Hematopoietic multipotent progenitor cell treated with erythropoietin and hydrocortisone succinate and interleukin-3 and kit ligand, for 8 days (in vitro differentiated cells): ENCODE results near the gene HS3ST6.
"Not testable (repeated sequence)": the region's sequence is repeated elsewhere in the genome, so short reads cannot be mapped to it uniquely, and the experiment has no call there.

Experiments used
- DNase-seq: peaks from one replicate; pipeline ENCODE4 v3.0.0-alpha.2; 2015

The HS3ST6 gene

DNA sequence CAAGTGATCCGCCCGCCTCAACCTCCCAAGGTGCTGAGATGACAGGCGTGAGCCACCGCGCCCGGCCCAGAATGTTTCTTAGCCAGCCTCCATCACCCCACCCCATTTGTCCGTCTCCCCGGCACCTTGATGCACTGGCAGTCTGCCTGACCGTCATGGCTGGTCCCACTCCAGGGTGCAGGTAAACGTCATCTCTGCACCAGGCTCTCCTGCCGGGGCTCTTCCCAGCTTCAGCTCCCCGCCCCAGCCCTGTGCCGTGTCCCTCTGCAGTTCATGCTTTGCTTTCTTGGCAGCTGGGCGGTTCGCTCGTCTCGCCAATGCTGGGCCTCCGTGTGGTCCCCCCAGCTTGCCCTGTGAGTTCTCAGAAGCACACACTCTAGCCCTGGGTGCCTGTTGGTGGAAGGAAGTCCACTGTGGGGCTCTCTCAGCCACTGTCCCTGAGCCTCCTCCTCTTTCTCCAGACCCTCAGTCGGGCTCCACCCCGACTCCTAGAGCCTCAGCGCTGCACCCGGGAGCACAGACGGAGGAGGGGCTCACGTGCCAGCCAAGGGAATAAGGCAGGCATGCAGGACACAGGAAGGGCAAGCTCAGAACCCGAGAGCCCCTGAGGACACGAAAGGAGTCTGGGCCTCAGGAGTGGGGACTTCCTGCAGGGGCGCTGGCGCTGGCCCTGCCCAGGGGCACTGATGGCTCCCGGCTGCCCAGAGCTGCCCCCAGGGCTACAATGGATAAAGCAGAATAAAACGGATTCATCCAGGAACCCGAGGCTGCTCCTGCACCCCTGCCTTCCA is 12.0 kb downstream of the HS3ST6 start:
- no peak for DNase-seq

DNA sequence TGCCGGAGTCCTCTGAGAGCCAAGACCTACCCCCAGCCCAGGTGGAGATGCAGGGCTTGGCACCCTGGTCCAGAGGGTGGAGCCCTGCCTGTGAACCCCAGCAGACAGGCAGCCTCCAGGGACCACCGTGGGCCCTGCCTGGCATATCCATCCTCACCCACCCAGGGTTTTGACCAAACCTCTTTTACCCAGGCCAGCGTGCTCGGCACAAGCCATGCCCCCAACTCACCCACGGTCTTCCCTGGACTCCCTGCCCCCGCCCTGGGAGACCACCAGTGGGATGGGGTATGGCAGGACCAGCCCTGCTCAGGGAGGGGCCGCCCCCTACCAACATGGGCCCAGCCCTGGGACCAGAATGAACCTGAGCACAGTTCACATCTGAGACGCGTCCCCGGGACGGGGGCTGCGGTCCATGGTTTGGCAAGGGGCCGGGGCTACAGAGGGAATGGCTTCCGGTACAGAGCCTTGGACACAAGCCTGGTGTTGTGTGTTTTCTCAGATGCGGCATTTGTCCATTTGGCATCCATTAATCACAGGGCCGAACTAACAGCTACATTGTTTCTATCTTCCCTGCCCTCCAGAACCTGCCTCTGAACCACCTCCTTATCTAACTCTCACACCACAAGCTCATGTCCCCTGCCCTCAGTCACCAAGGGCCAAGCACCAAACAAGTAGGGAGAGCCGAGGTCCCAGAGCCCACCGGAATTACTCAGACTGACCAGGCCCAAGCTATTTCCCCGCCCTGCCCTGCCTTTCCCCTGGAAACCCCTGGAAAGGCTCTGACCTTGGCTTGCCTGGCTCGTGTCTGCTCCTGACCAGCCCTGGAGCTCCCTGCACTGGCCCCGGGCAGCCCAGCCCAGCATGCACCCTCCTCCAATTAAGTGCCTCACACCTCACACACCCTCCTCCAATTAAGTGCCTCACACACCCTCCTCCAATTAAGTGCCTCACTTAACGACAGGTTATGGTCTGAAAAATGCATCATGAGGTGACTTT is 14.1 kb downstream of the HS3ST6 start:
- DNase-seq: no peak

DNA sequence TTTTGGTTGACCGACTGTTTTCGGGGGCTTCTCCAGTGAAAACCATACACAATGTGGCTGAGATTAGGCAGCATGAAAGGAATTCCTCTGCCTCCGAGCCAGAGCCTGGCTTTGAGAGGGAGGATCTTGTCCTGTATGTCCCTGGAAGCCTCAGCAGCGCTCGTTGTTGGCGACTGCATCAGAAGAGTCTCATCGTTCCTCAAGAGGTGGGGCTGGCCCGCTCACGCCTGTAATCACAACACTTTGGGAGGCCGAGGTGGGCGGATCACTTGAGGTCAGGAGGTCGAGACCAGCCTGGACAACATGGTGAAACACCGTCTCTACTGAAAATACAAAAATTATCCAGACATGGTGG is 15.0 kb downstream of the HS3ST6 start:
- DNase-seq: no peak

DNA sequence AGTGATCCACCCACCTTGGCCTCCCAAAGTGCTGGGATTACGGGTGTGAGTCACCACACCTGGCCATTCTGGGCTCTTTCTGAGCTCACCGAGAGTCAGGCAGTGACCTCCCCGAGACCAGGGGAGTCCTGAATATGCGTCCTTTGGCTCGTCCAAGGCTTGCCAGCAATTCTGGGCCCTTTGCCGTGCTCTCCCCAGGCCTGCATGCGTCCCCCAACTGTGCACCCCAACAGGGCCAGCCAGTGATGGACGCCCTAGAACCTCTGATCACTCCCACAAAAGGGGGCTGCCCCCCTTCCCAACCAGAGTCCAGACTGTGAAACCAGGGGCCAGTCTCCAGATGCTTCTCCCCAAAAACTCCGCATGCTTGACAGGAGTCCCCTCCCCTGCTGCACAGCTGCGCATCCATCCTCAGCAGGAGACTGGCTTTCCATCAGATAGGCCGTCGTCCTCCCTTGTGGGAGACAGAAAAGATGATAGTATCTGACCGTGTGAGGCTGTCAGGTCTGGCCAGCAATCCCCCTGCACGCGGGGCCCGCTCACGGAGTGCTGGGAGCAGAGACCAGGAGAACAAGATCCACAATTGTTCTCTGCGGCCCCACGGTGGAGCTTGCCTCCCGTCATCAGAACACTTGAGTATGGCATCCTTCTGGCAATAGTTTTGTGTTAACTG is 15.5 kb downstream of the HS3ST6 start:
- no peak for DNase-seq

DNA sequence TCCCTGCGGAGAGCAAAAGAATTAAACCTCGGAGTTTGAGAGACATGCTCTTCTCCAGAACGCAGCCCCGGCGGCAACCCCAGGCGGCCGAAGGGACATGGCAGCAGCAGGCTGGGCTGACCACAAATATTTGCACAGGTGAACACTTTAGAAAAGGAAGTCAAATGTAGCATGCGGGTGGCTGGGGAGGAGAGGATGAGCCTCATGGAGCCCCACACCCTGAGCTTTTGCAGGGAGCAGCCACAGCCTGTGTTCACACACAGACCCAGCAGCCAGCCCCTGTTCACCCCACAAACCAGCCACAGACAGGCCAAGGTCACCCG is 17.8 kb downstream of the HS3ST6 start:
- DNase-seq: no peak

DNA sequence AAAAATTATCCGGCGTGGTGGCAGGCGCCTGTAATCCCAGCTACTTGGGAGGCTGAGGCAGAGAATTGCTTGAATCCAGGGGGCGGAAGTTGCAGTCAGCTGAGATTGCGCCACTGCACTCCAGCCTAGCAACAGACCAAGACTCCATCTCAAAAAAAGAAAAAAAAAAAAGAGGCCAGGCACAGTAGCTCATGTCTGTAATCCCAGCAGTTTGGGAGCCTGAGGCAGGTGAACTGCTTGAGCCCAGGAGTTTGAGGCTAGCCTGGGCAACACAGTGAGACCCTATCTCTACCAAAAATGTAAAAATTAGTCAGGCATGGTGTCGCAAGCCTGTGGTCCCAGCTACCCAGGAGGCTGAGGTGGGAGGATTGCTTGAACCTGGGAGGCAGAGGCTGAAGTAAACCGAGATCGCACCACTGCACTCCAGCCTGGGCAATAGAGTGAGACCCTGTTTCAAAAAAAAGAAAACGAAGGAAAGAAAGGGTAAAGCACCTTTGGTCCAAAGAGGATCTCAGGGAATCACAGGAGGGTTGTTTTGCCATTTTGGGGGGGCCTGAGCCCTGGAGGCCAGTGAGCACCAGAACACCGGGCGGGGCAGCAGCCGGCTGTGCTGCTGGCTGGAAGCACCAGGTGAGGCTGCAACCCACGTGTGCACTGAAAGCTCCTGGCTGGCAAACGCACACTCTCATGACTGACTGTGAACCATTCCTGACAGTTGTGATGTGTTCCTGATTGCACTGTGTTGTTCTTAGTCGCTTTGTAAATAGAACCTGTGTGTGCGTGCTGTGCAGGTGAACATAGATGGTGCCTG is 18.4 kb downstream of the HS3ST6 start:
- DNase-seq: no peak

DNA sequence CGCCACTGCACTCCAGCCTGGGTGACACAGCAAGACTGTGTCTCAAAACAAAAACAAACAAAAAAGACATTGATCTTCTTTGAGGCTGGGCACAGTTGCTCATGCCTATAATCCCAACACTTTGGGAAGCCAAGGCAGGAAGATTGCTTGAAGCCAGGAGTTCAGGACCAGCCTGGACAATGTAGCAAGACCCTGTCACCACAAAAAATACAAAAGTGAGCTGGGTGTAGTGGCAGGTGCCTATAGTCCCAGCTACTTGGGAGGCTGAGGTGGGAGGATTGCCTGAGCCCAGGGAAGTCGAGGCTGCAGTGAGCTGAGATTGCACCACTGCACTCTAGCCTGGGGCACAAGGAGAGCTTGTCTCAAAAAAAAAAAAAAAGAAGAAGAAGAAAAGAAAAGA is 20.5 kb downstream of the HS3ST6 start:
- DNase-seq: not testable (repeated sequence)

DNA sequence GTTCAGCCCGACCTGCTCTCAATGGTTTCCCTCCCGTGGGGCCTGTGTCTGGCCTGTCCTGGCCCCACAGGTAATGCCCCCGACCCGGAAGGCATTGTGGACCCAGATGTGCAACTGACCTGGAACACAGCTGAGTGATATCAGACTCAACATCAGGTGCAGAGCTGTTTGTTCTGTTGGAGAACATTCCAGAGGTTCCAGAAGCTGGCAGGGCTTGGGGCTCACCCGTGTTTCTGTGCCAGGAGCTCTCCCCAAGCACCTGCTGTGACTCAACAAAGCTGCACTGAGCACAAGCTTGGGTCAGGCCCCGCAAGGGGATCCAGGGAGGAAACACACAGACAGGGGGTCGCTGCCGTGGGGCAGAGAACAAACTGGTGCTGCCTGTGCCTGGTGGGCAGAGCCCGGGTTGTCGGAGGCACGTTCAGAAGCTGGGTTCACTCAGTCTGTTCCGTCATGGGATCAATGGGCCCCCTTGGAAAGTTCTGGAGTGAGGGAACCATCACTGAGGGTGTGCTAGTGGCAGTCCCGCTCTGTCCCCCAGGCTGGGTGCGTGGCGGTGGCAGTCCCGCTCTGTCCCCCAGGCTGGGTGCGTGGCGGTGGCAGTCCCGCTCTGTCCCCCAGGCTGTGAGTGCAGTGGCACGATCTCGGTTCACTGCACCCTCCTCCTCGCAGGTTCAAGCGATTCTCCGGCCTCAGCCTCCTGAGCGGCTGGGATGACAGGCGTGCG is 22.1 kb downstream of the HS3ST6 start:
- no peak for DNase-seq

DNA sequence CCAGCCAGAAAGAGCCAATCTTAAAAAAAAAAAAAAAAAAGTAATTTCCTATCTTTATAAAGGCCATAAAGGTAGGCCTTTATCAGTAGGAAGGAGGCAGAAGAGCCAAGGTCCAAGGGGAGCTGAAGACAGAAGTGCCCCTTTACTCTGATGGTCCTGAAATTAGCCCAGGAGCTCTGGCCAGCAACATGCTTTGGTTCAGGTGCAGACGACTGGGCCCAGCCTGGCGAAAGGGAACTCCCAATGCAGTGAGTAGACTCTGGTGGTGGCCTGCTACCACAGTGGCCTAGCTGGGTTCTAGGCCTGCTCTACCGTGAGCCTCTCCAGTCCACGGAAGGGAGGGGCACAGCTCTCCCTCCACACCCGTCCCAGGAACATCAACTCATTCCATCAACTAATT is 23.1 kb downstream of the HS3ST6 start:
- no peak for DNase-seq

DNA sequence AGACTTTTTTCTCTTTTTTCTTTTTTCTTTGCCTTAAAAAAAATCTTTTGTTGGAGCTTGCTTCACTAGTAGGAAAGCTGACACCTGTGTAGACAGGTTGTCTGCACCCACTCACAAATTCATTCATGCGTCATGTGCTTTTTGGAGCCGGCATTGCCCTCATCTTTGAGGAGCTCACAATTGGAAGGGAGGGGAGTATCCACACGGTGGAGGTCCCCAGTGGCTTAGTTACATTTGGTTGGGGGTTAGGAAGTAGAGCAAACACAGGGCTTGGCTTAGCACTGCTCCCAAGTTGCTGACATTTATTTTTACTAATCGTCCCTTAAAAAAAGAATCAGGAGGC is 27.5 kb downstream of the HS3ST6 start:
- DNase-seq: no peak

DNA sequence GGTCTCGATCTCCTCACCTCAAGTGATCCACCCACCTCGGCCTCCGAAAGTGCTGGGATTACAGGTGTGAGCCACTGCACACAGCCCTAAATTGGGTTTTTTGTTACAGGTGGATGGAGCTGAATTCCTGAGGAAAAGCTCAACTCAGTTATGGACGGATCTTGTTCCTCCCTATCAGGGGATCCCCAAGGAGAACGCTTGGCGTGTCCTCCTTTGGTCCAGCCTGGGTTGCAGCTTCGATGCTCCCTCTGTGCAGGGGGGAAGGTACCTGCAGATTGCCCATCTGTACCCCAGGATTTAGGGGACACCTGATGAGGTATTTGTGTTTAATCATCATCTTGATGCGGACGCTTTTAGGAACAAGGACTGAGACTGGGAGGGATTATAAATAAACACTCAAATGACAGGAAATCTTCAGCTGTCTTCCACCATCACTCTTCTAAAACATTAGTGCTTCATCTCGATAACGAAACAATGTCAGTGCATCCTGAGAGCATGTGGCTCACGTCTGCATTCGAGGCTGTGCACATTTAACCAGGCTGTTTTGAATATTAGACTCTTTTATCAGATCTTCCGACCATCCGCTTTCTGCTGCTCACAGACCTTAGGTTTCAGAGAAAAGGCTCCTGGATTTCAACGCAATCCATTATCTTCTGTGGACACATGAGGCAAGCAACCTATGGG is 28.0 kb downstream of the HS3ST6 start:
- DNase-seq: no peak

DNA sequence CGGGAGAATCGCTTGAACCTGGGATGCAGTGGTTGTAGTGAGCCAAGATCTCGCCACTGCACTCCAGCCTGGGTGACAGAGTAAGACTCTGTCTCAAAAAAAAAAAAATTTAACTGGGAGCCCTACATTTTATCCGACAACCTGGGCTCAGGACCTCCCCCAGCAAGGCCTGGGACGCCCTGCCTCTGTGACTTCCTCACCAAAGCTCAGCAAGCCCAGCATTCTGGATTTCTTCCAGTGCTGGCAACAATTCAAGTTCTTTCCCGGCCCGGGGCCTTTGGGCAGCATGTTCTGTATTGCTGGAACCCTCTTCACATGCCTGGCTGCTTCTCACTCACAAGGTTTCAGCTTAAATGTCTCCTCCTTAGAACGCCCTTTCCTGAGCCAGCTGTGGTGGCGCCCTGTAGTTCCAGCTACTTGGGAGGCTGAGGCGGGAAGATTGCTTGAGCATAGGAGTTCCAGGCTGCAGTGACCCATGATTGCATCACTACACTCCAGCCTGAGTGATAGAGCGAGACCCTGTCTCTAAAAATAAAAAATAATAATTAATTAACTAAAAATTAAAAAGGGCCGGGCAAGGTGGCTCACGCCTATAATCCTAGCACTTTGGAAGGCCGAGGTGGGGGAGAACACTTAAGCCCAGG is 30.4 kb downstream of the HS3ST6 start:
- no peak for DNase-seq

DNA sequence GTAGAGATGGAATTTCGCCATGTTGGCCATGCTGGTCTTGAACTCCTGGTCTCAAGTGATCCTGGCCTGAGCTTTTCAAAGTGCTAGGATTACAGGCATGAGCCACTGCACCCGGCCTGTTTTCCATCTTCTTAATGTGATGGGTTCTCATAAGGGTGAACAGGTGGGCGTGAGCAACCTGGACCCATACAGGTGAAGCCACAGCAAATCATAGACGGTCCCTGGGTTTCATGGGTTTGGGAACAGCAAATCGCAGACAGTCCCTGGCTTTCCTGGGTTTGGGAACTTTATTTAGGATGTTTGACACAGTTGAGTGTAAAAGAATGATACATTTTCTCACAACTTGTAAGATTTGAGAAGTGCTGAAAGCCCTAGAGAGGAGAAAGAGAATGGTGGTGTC is 33.3 kb downstream of the HS3ST6 start:
- DNase-seq: no peak

DNA sequence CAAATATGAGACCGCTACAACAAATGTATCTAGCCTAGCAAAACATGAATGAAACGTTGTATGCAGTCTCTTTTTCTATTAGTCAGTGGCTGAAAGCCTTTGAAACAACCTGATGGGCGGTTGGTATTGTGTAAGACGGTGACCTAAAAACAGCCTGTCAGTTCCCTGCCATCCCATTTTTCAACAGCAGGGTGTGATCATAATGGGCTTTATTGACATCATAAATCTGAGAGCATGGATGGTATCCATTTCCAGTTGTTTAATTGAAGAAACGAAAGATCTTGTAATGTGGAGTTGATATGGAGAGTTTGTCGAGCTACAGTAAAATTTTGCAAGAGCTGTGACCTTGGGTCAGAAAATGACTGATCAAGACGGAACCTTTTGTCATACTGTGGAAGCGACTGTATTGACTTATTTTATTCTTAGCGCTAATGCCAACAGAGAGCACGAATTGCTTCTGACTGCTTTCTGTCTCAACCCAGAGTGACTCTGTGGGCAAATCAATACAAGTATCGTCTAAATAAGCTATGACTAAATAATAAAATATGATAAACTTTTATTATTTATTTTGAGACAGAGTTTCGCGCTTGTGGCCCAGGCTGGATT is 34.0 kb downstream of the HS3ST6 start:
- peak; percentile 50 for DNase-seq

DNA sequence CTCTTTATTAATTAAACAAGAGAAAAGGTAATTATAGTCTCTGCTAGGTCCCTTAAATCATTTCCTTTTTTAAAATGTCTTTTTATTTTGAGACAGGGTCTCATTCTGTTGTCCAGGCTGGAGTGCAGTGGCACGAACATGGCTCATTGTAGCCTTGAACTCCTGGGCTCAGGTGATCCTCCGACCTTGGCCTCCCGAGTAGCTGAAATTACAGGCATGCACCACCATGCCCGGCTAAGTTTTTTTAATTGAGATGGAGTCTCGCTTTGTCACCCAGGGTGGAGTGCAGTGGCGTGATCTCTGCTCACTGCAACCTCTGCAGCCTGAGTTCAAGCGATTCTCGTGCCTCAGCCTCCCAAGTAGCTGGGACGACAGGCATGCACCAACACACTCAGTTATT is 37.0 kb downstream of the HS3ST6 start:
- DNase-seq: not testable (repeated sequence)

DNA sequence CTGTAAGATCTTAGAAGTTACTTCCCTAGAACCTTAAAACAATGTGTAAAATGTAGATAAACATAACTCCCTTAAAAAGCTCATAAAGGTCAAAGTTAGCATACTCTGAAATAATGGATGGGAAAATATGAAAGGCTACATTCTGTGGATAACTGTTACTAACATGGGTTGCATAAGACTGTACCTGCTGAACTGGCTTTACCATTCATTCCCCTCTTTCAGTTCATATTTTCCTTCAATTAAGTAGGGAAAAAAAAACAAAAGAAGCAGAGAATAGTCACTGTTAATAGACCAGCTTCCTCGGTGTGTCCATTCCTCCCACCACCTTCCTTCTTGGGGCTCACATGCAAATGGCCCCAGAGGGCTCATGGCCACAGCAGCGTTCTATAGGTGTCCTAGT is 38.7 kb downstream of the HS3ST6 start:
- no peak for DNase-seq

DNA sequence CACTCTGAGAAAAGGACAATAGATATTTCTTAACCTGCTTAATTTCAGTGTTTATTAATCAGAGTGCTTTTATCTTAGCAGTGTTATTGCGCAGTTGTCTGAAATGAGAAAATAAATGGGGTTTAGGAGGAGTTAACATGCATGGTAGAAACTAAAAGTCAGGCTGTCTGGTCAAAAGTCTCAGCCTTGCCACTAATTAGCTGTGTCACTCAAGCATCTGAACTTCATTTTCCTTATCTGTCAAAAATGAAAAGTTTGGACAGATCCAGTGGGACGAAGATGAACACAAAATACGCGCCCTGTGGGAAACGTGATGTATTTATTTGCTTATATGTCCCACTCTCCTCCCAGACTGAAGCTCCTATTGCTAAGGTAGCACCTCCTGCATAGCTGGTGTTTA is 40.0 kb downstream of the HS3ST6 start:
- DNase-seq: no peak

DNA sequence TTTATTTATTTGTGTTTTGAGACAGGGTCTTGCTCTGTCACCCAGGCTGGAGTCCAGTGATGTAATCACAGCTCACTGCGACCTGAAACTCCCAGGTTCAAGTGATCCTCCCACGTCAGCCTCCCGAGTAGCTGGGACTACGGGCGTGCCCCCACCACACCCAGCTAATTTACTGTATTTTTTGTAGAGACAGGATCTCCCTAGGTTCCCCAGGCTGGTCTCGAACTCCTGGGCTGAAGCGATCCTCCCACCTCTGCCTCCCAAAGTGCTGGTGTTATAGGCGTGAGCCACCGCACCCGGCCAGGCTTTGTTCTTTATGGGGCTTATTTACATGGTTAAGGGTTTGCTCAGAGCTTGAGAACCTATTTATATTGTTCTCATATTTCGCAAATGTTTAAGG is 40.4 kb downstream of the HS3ST6 start:
- DNase-seq: no peak

DNA sequence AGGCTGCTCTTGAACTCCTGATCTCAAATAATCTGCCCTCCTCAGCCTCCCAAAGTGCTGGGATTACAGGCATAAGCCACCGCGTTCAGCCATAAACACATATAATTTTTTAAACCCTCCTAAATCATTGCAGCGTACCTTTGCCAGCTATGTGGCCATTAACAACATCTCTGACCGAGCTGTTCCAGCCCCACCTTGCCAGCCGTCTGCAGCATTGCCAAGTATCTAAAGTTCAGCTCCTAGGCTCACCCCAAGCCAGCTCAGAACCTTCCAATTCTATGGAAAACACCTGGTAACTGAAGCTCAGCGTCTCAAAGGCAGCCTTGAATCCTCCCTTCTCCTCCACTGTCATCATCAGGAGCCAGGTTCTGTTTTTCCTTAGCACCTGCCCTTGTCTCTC is 41.1 kb downstream of the HS3ST6 start:
- no peak for DNase-seq

DNA sequence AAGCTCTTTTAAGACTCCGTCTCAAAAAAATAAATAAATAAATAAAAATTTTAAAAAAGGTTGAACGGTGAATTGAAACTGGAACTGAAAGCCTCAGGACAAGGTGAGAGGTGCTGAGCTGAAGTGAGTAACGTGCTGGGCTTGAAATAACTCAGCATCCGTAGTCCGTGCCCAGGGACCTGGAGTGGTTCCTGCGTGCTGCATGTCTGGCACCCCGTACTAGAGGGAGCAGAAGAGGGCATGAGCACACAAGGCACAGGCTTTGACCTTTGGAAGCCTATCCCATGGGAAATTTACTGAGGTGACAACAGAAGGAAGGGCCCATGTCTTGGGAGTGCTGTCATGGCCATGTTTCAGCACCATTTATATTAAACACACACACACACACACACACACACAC is 41.7 kb downstream of the HS3ST6 start:
- no peak for DNase-seq

DNA sequence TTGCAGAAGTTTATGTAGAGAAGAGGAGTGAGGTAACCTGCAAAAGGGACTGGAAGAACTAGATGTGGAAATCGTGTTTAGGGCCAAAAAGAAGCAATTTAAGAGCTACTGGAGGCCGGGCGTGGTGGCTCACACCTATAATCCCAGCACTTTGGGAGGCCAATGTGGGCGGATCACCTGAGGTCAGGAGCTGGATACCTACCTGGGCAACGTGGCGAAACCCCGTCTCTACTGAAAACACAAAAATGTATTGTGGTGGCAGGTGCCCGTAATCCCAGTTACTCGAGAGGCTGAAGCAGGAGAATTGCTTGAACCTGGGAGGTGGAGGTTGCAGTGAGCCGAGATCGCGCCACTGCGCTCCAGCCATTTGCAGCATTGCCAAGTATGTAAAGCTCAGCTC is 42.1 kb downstream of the HS3ST6 start:
- not testable (repeated sequence) for DNase-seq
